Epithelial cell of proximal tubule (primary cell): ENCODE data around the gene UNC13B. TPM values are rescaled to one million over a fixed set of nuclear protein-coding genes. Genes with fewer than 3 reads are reported as not detected.

ENCODE experiments used
- DNase-seq: peaks from one replicate; pipeline ENCODE4 v3.0.0-alpha.2; 2011; ENCODE audit warnings: low read depth
- H3K4me3 ChIP-seq: 2 replicates; pipeline ENCODE4 v1.5.1; 2011; ENCODE audit warnings: low read depth, mild to moderate bottlenecking, low read length
- CTCF ChIP-seq: conservative IDR thresholded peaks from 2 replicates; pipeline ENCODE4 v1.5.1; 2012; ENCODE audit warnings: low read depth, mild to moderate bottlenecking, low read length
- total RNA-seq: library from RNA; depleted of rRNA; stranded (reverse); fragments of >200 nt; gene quantifications from 2 replicates; pipeline ENCODE4 v1.2.3, GENCODE V29; 2015

Gene UNC13B
- total RNA-seq, 1 donor from 2014 or later, result 19.6 TPM

- TF ChIP-seq CTCF, result no peak
- no peak overlapping the region for H3K4me3 ChIP-seq
- DNase-seq, result no peak
These were observed 179.8 kb downstream of the UNC13B start for GRCh38 chr9:35341585-35341984.

GRCh38 chr9:35342221-35342958 lies 180.6 kb downstream of the UNC13B start:
- no peak for TF ChIP-seq CTCF
- no peak overlapping the region for H3K4me3 ChIP-seq
- DNase-seq, result no peak

- DNase-seq, result no peak
- no peak overlapping the region for H3K4me3 ChIP-seq
These were observed 186.3 kb downstream of the UNC13B start for GRCh38 chr9:35348109-35348508.

GRCh38 chr9:35349287-35349990 lies 187.6 kb downstream of the UNC13B start:
- TF ChIP-seq CTCF, result no peak
- H3K4me3 ChIP-seq, result no peak overlapping the region
- no peak for DNase-seq

More at GRCh38 chr9:35348109-35348508, 186.3 kb downstream of the UNC13B start:
- no peak for TF ChIP-seq CTCF

- TF ChIP-seq CTCF, result no peak
- no peak overlapping the region for H3K4me3 ChIP-seq
- no peak for DNase-seq
These were observed 188.4 kb downstream of the UNC13B start for GRCh38 chr9:35350212-35350611.

GRCh38 chr9:35350827-35351549 lies 189.2 kb downstream of the UNC13B start:
- DNase-seq, result no peak
- no peak for TF ChIP-seq CTCF

More at GRCh38 chr9:35350827-35351549, 189.2 kb downstream of the UNC13B start:
- no peak overlapping the region for H3K4me3 ChIP-seq
